Activated naive CD8-positive, alpha-beta T cell treated with anti-CD3 and anti-CD28 coated beads, Interleukin-2, amount 10 ng/mL, durations not matched to agents 7 days and 5 days (primary cell): ENCODE data around the gene NUP214. TPM values are rescaled to one million over a fixed set of nuclear protein-coding genes. Genes with fewer than 3 reads are reported as not detected.
A peak's percentile ranks its signal among the peaks of the same experiment; 100 is the strongest.

Experiments used
- ATAC-seq: fragments of 150-1000 bp; cut with Tn5 transposase; one replicate; pipeline ENCODE4 v1.10.0; 2021; ENCODE audit warnings: low read depth, moderate library complexity
- POLR2A ChIA-PET: fragments of 350-600 bp; sonication (Branson Sonifier 250); formaldehyde crosslinking; loops from one replicate; lab custom pipeline; 2021; ENCODE audit warnings: antibody characterized with exemption; lab: Charles Lee
- DNase-seq: peaks from one replicate; pipeline ENCODE4 v3.0.0; 2021
- H3K27ac Mint-ChIP-seq: one replicate; pipeline ENCODE4 v1.8.0; 2022; ENCODE audit warnings: mild to moderate bottlenecking, mixed read lengths
- H3K27me3 Mint-ChIP-seq: one replicate; pipeline ENCODE4 v1.8.0; 2022; ENCODE audit warnings: mild to moderate bottlenecking, moderate library complexity, mixed read lengths
- H3K36me3 Mint-ChIP-seq: one replicate; pipeline ENCODE4 v1.8.0; 2021; ENCODE audit warnings: mild to moderate bottlenecking, mixed read lengths
- H3K4me1 Mint-ChIP-seq: one replicate; pipeline ENCODE4 v1.8.0; 2021; ENCODE audit warnings: mixed read lengths
- H3K4me3 Mint-ChIP-seq: one replicate; pipeline ENCODE4 v1.8.0; 2022; ENCODE audit warnings: mild to moderate bottlenecking, moderate library complexity, mixed read lengths
- H3K9me3 Mint-ChIP-seq: one replicate; pipeline ENCODE4 v1.8.0; 2021; ENCODE audit warnings: mixed read lengths
- total RNA-seq, 2 experiments: library from RNA; stranded (reverse); gene quantifications; one replicate each; pipeline ENCODE4 v1.2.3, GENCODE V29; 2021

Gene NUP214
- total RNA-seq, 2 experiments from 2014 or later: 69.4 to 73.9 TPM

DNA sequence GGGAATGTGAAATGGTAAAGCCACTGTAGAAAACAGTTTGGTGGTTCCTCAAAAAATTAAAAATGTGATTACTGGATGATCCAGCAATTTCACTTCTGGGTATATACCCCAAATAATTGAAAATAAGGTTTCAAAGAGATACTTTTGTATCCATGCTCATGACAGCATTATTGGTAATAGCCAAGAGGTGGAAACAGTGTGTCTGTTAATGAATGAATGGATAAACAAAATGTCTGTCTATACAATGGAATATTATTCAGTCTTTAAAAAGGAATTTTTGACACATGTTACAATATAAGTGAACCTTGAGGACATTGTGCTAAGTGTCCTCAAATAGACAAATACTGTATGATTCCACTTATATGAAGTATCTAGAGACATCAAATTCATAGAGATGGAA is 40.1 kb downstream of the NUP214 start:
- ATAC-seq: no peak
- no peak overlapping the region for H3K4me3 Mint-ChIP-seq
- POLR2A ChIA-PET: no interaction called here
- H3K27ac Mint-ChIP-seq: no peak overlapping the region
- peaks cover 18% of the 10 kb centered on the region for H3K36me3 Mint-ChIP-seq
- no peaks in the 10 kb centered on the region for H3K27me3 Mint-ChIP-seq
- DNase-seq: no peak
- peaks cover 8% of the 10 kb centered on the region for H3K4me1 Mint-ChIP-seq
- no peaks in the 10 kb centered on the region for H3K9me3 Mint-ChIP-seq

DNA sequence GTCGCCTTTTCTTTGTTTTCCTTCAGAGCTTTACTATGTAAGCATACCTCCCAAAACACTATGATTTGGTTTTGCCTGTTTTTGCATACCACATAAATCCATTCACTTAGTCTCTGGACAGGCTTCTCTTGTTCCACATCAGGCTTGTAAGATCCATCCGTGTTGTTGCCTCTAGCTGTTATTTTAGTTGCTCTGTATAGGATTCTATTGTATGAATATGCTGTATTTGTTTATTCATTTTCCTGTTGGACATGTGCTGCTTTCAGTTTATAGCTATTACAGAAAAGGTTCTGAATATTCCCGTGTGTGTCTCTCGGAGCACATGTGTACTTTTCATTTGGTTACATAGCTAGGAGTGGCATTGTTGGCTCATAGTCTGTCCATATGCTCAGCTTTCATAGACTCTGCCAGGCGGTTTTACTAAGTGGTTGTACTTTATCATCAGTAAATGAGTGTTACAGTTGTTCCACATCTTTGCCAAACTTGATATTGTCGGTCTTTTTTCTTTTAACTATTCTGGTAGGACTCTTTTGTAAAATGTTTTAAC is 41.8 kb downstream of the NUP214 start:
- ATAC-seq: no peak
- POLR2A ChIA-PET: interaction anchor here (0.8 to 1.0 kb wide), 3 partner anchors 11 to 88 kb away, joined by 3 read pairs; partner anchors contain the start of gene NUP214
- Mint-ChIP-seq H3K27ac (no peak overlapping the region), H3K27me3 (no peaks in the 10 kb centered on the region), H3K4me1 (peaks cover 8% of the 10 kb centered on the region), H3K36me3 (peaks cover 29% of the 10 kb centered on the region), H3K4me3 (no peak overlapping the region), H3K9me3 (no peaks in the 10 kb centered on the region)
- no peak for DNase-seq

DNA sequence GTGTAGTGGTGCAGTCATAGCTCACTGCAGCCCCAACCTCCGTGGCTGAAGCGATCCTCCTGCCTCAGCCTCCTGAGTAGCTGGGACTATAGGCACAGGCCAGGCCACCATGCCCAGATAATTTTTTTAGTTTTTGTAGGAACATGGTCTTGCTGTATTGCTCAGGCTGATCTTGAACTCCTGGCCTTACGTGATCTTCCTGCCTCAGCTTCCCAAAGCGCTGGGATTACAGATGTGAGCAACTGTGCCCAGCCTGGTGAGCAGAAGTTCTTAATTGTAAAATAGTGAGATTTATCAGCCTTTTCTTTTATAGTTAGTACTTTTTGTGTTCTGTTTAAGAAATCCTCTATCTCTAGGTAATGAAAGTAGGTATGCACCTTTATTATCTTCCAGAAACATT is 42.5 kb downstream of the NUP214 start:
- H3K4me3 Mint-ChIP-seq: no peak overlapping the region
- no peak for ATAC-seq
- no peak overlapping the region for H3K27ac Mint-ChIP-seq
- no peaks in the 10 kb centered on the region for H3K27me3 Mint-ChIP-seq
- no peak for DNase-seq
- H3K36me3 Mint-ChIP-seq: peaks cover 33% of the 10 kb centered on the region
- H3K9me3 Mint-ChIP-seq: no peaks in the 10 kb centered on the region
- H3K4me1 Mint-ChIP-seq: peaks cover 8% of the 10 kb centered on the region
- POLR2A ChIA-PET: no interaction called here

DNA sequence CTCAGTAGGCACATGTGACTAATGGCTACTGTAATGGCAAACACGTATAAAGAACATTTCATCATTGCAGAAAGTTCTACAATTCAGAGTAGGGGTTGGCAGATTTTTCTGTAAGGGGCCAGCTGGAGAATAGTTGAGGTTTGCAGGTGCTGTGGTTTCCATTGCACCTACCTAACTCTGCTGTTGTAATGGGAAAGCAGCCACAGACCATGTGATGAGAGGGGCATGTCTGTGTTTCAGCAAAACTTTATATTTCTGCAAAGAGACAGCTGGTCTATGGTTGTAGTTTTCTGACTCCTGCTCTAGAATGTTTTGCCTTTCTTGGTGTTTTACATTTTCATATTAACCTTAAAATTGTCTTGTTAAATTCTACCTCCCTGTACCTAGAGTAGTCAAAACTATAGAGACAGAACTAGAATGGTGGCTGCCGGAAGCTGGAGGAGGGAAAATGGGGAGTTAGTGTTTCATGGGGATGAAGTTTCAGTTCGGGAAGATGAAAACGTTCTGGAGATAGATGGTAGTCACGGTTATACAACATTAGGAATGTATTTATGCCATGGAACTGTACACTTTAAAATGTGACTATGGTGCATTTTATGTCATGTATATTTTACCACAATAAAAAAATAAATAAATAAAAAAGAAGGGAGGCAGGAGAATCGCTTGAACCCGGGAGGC is 44.3 kb downstream of the NUP214 start:
- no peak for DNase-seq
- no peak for ATAC-seq
- Mint-ChIP-seq H3K4me3 (no peak overlapping the region), H3K9me3 (no peaks in the 10 kb centered on the region), H3K4me1 (peaks cover 8% of the 10 kb centered on the region), H3K36me3 (peaks cover 28% of the 10 kb centered on the region), H3K27me3 (no peaks in the 10 kb centered on the region), H3K27ac (peak overlapping the region; percentile 18)
- POLR2A ChIA-PET: no interaction called here

DNA sequence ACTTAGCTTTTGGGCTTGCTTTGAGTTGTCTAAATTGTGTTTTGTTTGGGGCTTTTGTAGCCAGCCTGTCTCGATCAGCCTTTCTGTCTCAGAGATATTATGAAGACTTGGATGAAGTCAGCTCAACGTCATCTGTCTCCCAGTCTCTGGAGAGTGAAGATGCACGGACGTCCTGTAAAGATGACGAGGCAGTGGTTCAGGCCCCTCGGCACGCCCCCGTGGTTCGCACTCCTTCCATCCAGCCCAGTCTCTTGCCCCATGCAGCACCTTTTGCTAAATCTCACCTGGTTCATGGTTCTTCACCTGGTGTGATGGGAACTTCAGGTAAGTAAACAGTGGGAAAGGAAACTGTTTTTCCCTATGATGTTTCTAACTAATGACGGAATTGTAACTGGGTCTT is 48.6 kb downstream of the NUP214 start:
- H3K27me3 Mint-ChIP-seq: no peaks in the 10 kb centered on the region
- no peak overlapping the region for H3K27ac Mint-ChIP-seq
- H3K36me3 Mint-ChIP-seq: peaks cover 32% of the 10 kb centered on the region
- H3K9me3 Mint-ChIP-seq: no peaks in the 10 kb centered on the region
- no peak overlapping the region for H3K4me3 Mint-ChIP-seq
- H3K4me1 Mint-ChIP-seq: peaks cover 14% of the 10 kb centered on the region
- POLR2A ChIA-PET: interaction anchor here (0.7 kb wide), 1 partner anchor 59 kb away, joined by 6 read pairs; no protein-coding TSS in a partner anchor
- DNase-seq (no peak), ATAC-seq (no peak)

DNA sequence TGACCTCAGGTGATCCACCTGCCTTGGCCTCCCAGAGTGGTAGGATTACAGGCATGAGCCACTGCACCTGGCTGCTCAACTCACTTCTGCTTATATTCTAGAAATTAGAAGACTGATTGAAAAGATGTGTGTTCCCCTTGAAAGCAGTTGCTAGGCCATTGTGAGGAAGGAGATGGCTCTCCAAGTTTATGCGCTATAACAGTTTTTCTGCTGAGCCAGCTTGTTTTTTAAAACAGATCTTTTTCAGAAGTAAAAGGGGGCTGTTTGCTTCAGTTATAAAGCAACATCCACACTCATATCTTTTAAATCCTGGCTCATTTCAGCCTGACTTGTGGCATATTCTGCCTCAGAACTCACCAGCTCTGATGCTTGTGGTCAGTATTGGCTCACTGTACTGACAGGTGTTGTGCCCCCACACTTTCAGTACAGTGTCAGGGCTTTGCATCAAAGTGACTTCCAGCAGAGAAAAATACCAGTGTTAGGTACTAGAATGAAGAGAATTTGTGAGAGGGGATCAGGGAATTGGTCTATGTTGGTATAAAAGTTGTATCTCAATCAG is 49.4 kb downstream of the NUP214 start:
- POLR2A ChIA-PET: interaction anchor here (0.7 kb wide), 1 partner anchor 59 kb away, joined by 6 read pairs; no protein-coding TSS in a partner anchor
- no peak for DNase-seq
- Mint-ChIP-seq H3K4me3 (no peak overlapping the region), H3K9me3 (no peaks in the 10 kb centered on the region), H3K36me3 (peaks cover 34% of the 10 kb centered on the region), H3K27ac (no peak overlapping the region), H3K27me3 (no peaks in the 10 kb centered on the region), H3K4me1 (peaks cover 11% of the 10 kb centered on the region)
- ATAC-seq: no peak

DNA sequence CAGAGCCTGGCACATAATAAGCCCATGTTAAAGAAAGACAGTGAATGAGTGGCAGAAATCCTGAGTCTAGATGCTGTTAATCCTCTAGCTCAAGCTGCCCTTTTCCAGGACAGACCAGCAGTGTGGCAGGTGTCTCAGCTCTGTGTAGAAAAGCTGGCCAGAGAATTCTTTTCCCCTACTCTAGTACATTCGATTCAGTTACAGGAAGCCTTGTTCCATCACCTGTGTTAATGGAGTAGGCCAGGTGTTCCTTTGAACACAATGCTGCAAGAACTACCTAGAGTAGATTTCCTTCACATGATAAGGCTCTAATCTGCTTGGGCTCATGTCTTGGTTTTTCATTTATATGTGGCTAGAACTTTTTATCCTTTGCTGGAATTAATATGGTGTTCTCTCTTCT is 52.5 kb downstream of the NUP214 start:
- DNase-seq: no peak
- H3K9me3 Mint-ChIP-seq: no peaks in the 10 kb centered on the region
- H3K4me1 Mint-ChIP-seq: peaks cover 9% of the 10 kb centered on the region
- ATAC-seq: peak; percentile 11
- H3K27ac Mint-ChIP-seq: no peak overlapping the region
- POLR2A ChIA-PET: interaction anchor here (0.6 to 1.0 kb wide), 3 partner anchors 11 to 178 kb away, joined by 3 to 4 read pairs (median 3); no protein-coding TSS in a partner anchor
- peaks cover 23% of the 10 kb centered on the region for H3K36me3 Mint-ChIP-seq
- H3K27me3 Mint-ChIP-seq: no peaks in the 10 kb centered on the region
- no peak overlapping the region for H3K4me3 Mint-ChIP-seq

DNA sequence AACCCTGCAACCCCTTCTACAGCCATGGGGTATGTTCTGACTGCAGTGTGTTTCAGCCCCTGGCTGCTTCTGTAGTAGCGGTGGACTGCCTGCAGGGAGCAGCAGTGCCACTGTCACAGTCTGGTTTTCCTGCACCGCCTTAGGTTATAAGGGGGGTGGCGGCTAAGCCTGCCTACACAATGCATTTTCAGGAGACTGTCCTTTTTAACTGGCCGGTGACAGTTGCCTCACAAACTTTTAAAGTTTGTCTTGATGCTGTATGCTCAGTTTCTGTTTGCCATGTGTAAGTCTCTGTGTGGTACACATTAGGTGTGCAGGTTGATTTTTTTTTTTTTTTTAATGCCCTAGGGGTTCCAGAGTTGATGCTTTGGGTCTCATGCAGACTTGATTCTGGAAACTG is 53.0 kb downstream of the NUP214 start:
- peak; percentile 98 for ATAC-seq
- Mint-ChIP-seq H3K9me3 (no peaks in the 10 kb centered on the region), H3K27me3 (no peaks in the 10 kb centered on the region), H3K36me3 (peaks cover 23% of the 10 kb centered on the region), H3K4me1 (peaks cover 9% of the 10 kb centered on the region), H3K4me3 (no peak overlapping the region), H3K27ac (no peak overlapping the region)
- peak; percentile 83 for DNase-seq
- POLR2A ChIA-PET: interaction anchor here (0.6 to 0.9 kb wide), 2 partner anchors 12 to 178 kb away, joined by 3 read pairs; no protein-coding TSS in a partner anchor

DNA sequence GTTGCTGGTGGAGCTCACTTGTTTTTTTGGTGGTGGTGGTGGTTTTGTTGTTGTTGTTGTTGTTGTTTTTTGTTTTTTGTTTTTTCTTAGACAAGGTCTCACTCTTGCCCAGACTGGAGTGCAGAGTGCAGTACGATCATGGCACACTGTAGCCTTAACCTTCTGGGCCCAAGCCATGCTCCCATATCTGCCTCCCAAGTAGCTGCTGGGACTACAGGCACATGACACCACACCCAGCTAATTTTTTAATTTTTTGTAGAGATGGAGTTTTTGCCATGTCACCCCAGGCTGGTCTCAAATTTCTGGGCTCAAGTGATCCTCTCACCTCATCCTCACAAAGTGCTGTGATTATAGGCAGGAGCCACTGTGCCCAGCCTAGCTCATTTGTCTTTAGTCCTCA is 53.5 kb downstream of the NUP214 start:
- Mint-ChIP-seq H3K27ac (peak overlapping the region; percentile 6), H3K4me3 (no peak overlapping the region), H3K4me1 (peaks cover 9% of the 10 kb centered on the region), H3K9me3 (no peaks in the 10 kb centered on the region), H3K36me3 (peaks cover 23% of the 10 kb centered on the region), H3K27me3 (no peaks in the 10 kb centered on the region)
- POLR2A ChIA-PET: no interaction called here
- DNase-seq (no peak), ATAC-seq (no peak)

DNA sequence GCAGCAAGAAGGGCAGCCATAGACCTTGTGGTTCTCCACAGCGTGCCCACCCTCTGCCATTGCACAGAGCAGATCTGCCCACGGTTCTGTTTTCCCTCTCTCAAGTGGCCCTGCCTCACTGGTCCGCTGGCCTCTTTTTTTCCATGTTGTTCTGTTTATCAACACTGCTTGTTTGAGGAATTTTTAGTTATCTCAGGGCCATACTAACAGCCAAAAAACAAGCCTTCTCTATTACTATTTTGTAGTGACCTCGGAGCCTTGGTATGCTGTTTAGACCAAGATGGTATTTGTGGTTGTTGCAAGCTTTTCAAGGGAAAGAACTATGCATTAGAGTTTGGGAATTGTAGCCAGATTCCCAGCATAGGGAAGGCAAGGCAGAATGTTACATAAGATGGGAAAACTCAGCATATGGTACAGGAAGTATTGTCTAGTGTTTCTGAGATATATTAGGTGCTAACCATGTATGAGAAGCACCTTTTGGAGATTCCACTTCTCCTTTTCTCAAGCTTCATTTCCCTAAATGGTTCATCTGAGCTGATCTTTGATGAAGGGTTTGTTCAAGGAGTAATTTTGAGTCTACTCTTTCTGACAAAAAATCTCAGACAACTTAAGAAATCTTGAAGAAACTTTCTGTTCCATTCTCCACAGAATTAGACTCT is 54.3 kb downstream of the NUP214 start:
- ATAC-seq: no peak
- H3K9me3 Mint-ChIP-seq: no peaks in the 10 kb centered on the region
- no peaks in the 10 kb centered on the region for H3K27me3 Mint-ChIP-seq
- peaks cover 9% of the 10 kb centered on the region for H3K4me1 Mint-ChIP-seq
- H3K36me3 Mint-ChIP-seq: peaks cover 22% of the 10 kb centered on the region
- H3K27ac Mint-ChIP-seq: no peak overlapping the region
- POLR2A ChIA-PET: interaction anchor here (0.5 kb wide), 1 partner anchor 140 kb away, joined by 3 read pairs; no protein-coding TSS in a partner anchor
- no peak overlapping the region for H3K4me3 Mint-ChIP-seq
- DNase-seq: no peak

DNA sequence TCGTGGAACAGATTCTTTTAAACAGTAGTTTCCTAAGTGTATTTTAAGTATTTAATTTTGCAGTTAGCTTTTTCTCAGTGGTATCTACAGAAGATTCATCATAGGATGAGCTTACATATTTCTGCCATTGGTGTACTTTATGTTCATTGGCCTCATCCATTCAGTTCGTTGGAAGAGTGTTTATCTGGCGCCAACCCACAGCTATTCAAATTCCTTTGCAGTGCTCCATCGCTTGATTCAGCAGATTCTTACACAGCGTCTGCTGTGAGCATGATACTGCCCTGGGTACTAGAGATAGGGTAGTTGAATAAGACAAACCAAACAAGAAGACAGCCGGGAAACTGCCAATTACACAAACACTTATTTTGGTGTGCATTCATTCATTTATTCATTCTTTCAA is 55.1 kb downstream of the NUP214 start:
- Mint-ChIP-seq H3K4me1 (peaks cover 10% of the 10 kb centered on the region), H3K36me3 (peaks cover 20% of the 10 kb centered on the region)
- POLR2A ChIA-PET: interaction anchor here (0.5 kb wide), 1 partner anchor 139 kb away, joined by 3 read pairs; no protein-coding TSS in a partner anchor

DNA sequence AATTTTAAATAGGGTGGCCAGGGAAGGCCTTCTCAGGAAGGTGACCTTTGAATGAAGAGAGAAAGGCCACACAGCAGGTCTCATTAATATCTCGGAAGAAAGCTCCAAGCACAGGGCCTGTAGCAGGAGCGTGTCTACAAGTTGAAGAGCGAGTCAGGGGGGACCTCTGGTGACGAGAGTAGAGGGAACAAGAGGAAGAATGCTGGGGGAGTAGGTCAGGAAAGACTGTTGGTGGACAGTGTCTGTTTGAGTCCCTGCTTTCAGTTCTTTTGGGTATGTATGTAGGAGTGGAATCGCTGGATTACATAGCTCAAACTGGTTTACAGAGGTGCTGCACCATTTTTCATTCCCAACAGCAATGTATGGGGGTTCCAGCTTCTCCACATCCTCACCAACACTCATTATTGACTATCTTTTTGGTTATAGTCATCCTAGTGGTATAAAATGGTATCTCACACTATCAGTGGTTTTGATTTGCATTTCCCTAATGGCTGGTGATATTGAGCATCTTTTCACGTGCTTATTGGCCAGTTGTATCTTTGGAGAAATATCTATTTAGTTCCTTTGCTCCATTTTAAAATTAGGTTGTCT is 55.8 kb downstream of the NUP214 start:
- no peaks in the 10 kb centered on the region for H3K27me3 Mint-ChIP-seq
- no peak for DNase-seq
- H3K36me3 Mint-ChIP-seq: peaks cover 20% of the 10 kb centered on the region
- POLR2A ChIA-PET: no interaction called here
- H3K4me1 Mint-ChIP-seq: peaks cover 10% of the 10 kb centered on the region
- ATAC-seq: no peak
- H3K27ac Mint-ChIP-seq: no peak overlapping the region
- no peak overlapping the region for H3K4me3 Mint-ChIP-seq
- H3K9me3 Mint-ChIP-seq: no peaks in the 10 kb centered on the region

More for the DNA sequence above, 55.1 kb downstream of the NUP214 start:
- ATAC-seq: no peak
- Mint-ChIP-seq H3K27ac (no peak overlapping the region), H3K27me3 (no peaks in the 10 kb centered on the region), H3K4me3 (no peak overlapping the region), H3K9me3 (no peaks in the 10 kb centered on the region)
- no peak for DNase-seq

DNA sequence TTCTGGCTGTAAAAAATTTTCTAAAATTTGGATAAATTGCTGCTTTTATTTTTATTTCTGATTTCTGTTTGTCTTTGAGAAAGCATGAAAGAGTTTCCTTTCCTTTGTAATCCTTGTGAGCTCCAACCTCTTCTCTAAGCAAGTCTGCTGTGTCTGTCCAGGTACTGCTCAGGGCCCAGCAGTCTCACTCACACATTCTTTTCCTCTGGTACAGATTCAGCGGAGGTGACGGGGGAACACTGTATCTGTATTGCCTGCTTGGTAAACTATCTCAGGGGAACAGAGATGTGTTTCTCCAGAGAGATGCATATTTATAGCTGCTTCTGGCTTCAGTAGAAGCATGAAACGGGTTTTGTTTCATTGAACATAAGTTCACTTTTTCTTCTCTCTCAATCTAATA is 60.5 kb downstream of the NUP214 start:
- H3K9me3 Mint-ChIP-seq: no peaks in the 10 kb centered on the region
- no peaks in the 10 kb centered on the region for H3K27me3 Mint-ChIP-seq
- POLR2A ChIA-PET: interaction anchor here (0.6 kb wide), 1 partner anchor 348 kb away, joined by 3 read pairs; no protein-coding TSS in a partner anchor
- H3K4me3 Mint-ChIP-seq: no peak overlapping the region
- H3K4me1 Mint-ChIP-seq: peaks cover 5% of the 10 kb centered on the region
- no peak for DNase-seq
- no peak overlapping the region for H3K27ac Mint-ChIP-seq
- ATAC-seq: no peak
- peaks cover 29% of the 10 kb centered on the region for H3K36me3 Mint-ChIP-seq
